HFF-Myc (cell line): ENCODE measurements around the gene CES2.

Source experiments
- DNase-seq: peaks from one replicate; pipeline ENCODE4 v3.0.0-alpha.2; 2011; ENCODE audit warnings: low read depth; ENCODE audit errors: extremely low read depth
- H3K4me3 ChIP-seq: replicated peaks from 2 replicates; pipeline ENCODE4 v1.5.1; 2011; ENCODE audit warnings: low read depth, mild to moderate bottlenecking, control low read depth, low read length
- CTCF ChIP-seq: IDR thresholded peaks from 2 replicates; pipeline ENCODE4 v1.5.1; 2012; ENCODE audit warnings: mild to moderate bottlenecking, low read depth, low read length, control low read depth; ENCODE audit errors: missing control alignments

Gene CES2

GRCh38 chr16:66959704-66960161, 24.4 kb downstream of the CES2 start:
- no peak for TF ChIP-seq CTCF
- no peak for DNase-seq
- H3K4me3 ChIP-seq: no peak overlapping the region

GRCh38 chr16:66960270-66960669, 25.0 kb downstream of the CES2 start:
- no peak for DNase-seq
- no peak for TF ChIP-seq CTCF
- H3K4me3 ChIP-seq: no peak overlapping the region

GRCh38 chr16:66961065-66961744, 25.9 kb downstream of the CES2 start, which contains the start of gene CES3:
TSS of gene CES3 (plus strand) at chr16:66961266. CDS start at chr16:66961308, 42 bp downstream.
- no peak within 1 kb of the TSS for H3K4me3 ChIP-seq

GRCh38 chr16:66961914-66962313, 26.6 kb downstream of the CES2 start:
- no peak for TF ChIP-seq CTCF
- DNase-seq: no peak
- H3K4me3 ChIP-seq: no peak overlapping the region

More at GRCh38 chr16:66961065-66961744, 25.9 kb downstream of the CES2 start, which contains the start of gene CES3:
- DNase-seq: peak; percentile 29
- peak; percentile 91 for TF ChIP-seq CTCF

GRCh38 chr16:66964049-66964448, 28.7 kb downstream of the CES2 start:
- no peak for TF ChIP-seq CTCF
- DNase-seq: no peak
- no peak overlapping the region for H3K4me3 ChIP-seq

- no peak for DNase-seq
- no peak for TF ChIP-seq CTCF
- H3K4me3 ChIP-seq: no peak overlapping the region
These were observed 33.5 kb downstream of the CES2 start for GRCh38 chr16:66968847-66969246.
